Activated CD4-positive, alpha-beta memory T cell treated with anti-CD3 and anti-CD28 coated beads for 36 hours (primary cell): ENCODE measurements around the gene AHSG. TPM values are rescaled to one million over a fixed set of nuclear protein-coding genes. Genes with fewer than 3 reads are reported as not detected.

ENCODE experiments used
- CTCF ChIA-PET: fragments of 350-600 bp; sonication (Branson Sonifier 250); formaldehyde crosslinking; loops from one replicate; lab custom pipeline; 2021; ENCODE audit warnings: antibody characterized with exemption, inconsistent platforms; lab: Charles Lee
- POLR2A ChIA-PET: fragments of 350-600 bp; sonication (Branson Sonifier 250); formaldehyde crosslinking; loops from one replicate; lab custom pipeline; 2021; ENCODE audit warnings: antibody characterized with exemption; lab: Charles Lee
- DNase-seq: peaks from one replicate; pipeline ENCODE4 v3.0.0-alpha.2; 2020
- H3K27ac Mint-ChIP-seq: one replicate; pipeline ENCODE4 v1.8.0; 2021; ENCODE audit warnings: mixed read lengths
- H3K27me3 Mint-ChIP-seq: one replicate; pipeline ENCODE4 v1.8.0; 2021; ENCODE audit warnings: mixed read lengths
- H3K36me3 Mint-ChIP-seq: one replicate; pipeline ENCODE4 v1.8.0; 2021; ENCODE audit warnings: mixed read lengths
- H3K4me1 Mint-ChIP-seq: one replicate; pipeline ENCODE4 v1.8.0; 2021; ENCODE audit warnings: low read depth, mixed read lengths
- H3K4me3 Mint-ChIP-seq: one replicate; pipeline ENCODE4 v1.8.0; 2021; ENCODE audit warnings: mild to moderate bottlenecking, mixed read lengths
- H3K9me3 Mint-ChIP-seq: one replicate; pipeline ENCODE4 v1.8.0; 2021; ENCODE audit warnings: mixed read lengths
- intact Hi-C: fragments of 100-400 bp; cut with micrococcal nuclease; formaldehyde crosslinking; loops from one replicate; pipeline ENCODE4 v1.15.1; 2023
- total RNA-seq, 2 experiments: library from RNA; stranded (reverse); gene quantifications; one replicate each; pipeline ENCODE4 v1.2.3, GENCODE V29; 2021

Gene AHSG
- total RNA-seq, 2 experiments from 2014 or later: not detected

GRCh38 chr3:186593862-186594261 is 19.0 kb upstream of the AHSG start:
- CTCF ChIA-PET: interaction anchor here (1.2 kb wide), 1 partner anchor 21 kb away, joined by 5 read pairs; no protein-coding TSS in a partner anchor
- no peak overlapping the region for H3K4me3 Mint-ChIP-seq

GRCh38 chr3:186594591-186595113 is 18.2 kb upstream of the AHSG start:
- ChIA-PET CTCF (no interaction called here), POLR2A (no interaction called here)
- intact Hi-C loops: no loop called here
- Mint-ChIP-seq H3K27me3 (peaks cover 2% of the 10 kb centered on the region), H3K4me1 (peaks cover 12% of the 10 kb centered on the region), H3K36me3 (no peaks in the 10 kb centered on the region), H3K27ac (no peak overlapping the region), H3K9me3 (no peaks in the 10 kb centered on the region), H3K4me3 (no peak overlapping the region)
- no peak for DNase-seq

More at GRCh38 chr3:186593862-186594261, 19.0 kb upstream of the AHSG start:
- Mint-ChIP-seq H3K27ac (no peak overlapping the region), H3K27me3 (peaks cover 2% of the 10 kb centered on the region), H3K36me3 (no peaks in the 10 kb centered on the region), H3K9me3 (no peaks in the 10 kb centered on the region), H3K4me1 (peaks cover 16% of the 10 kb centered on the region)
- POLR2A ChIA-PET: no interaction called here
- intact Hi-C loops: no loop called here
- DNase-seq: no peak

DNA sequence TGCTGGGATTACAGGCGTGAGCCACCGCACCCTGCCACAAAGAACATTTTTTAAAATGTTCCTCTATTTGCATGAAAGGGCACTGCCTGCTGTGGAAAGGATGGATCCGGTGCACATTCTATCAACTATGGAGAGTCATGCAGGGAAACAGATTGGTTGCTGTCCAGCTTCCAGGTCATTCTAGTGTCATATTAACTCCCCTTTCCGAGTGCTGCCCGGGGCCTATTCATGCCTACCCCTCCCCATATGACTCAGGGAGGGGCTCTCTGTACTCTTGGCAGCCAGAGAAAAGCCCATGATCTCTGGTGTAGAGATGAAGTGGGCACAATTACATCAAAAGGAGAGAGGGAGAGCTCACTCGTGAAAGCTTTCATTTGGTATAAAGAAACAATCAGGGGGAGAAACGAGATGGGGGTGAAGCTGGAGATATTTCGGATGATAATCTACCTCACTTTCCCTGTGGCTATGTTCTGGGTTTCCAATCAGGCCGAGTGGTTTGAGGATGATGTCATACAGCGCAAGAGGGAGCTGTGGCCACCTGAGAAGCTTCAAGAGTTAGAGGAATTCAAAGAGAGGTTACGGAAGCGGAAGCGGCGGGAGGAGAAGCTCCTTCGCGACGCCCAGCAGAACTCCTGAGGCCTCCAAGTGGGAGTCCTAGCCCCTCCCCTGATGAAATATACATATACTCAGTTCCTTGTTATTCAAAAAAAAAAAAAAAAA is 16.1 kb upstream of the AHSG start:
- Mint-ChIP-seq H3K9me3 (no peaks in the 10 kb centered on the region), H3K4me3 (no peak overlapping the region), H3K36me3 (no peaks in the 10 kb centered on the region), H3K27me3 (peaks cover 2% of the 10 kb centered on the region), H3K27ac (no peak overlapping the region), H3K4me1 (no peaks in the 10 kb centered on the region)
- intact Hi-C loops: no loop called here
- ChIA-PET CTCF (interaction anchor here (0.6 to 2.1 kb wide), 4 partner anchors 18 to 653 kb away, joined by 3 to 10 read pairs (median 6); no protein-coding TSS in a partner anchor), POLR2A (interaction anchor here (0.6 kb wide), 1 partner anchor 187 kb away, joined by 5 read pairs; no protein-coding TSS in a partner anchor)
- DNase-seq: no peak

DNA sequence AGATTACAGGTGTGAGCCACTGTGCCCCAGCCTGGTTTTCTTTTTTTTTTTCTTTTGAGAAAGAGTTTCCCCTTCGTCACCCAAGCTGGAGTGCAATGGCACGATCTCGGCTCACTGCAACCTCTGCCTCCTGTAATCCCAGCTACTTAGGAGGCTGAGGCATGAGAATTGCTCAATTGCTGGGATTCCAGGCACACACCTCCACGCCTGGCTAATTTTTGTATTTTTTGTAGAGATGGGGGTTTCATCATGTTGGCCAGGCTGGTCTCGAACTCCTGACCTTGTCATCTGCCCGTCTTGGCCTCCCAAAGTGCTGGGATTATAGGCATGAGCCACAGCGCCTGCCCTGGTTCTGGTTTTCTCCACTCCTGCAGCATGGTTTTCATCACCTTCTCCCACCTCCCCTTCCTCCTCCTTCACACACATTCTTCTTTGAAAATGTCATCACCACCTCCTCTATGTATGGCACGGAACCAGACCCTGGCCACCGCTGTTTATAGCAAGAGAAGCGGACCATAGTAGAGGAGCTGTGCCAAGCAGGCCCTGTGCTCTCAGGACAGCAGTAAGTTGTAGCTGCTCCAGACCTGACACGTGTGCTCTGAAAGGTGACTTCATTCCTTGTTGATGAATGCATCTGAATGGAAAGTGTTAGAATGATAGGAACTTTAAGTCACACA is 14.6 kb upstream of the AHSG start:
- Mint-ChIP-seq H3K4me3 (no peak overlapping the region), H3K36me3 (no peaks in the 10 kb centered on the region), H3K27me3 (peaks cover 2% of the 10 kb centered on the region), H3K4me1 (no peaks in the 10 kb centered on the region), H3K27ac (no peak overlapping the region), H3K9me3 (no peaks in the 10 kb centered on the region)
- CTCF ChIA-PET: interaction anchor here (2.1 kb wide), 1 partner anchor 19 kb away, joined by 9 read pairs; no protein-coding TSS in a partner anchor
- POLR2A ChIA-PET: no interaction called here
- DNase-seq: no peak
- intact Hi-C loops: no loop called here

GRCh38 chr3:186598794-186599141 is 14.1 kb upstream of the AHSG start:
- intact Hi-C loops: no loop called here
- no peak for DNase-seq

DNA sequence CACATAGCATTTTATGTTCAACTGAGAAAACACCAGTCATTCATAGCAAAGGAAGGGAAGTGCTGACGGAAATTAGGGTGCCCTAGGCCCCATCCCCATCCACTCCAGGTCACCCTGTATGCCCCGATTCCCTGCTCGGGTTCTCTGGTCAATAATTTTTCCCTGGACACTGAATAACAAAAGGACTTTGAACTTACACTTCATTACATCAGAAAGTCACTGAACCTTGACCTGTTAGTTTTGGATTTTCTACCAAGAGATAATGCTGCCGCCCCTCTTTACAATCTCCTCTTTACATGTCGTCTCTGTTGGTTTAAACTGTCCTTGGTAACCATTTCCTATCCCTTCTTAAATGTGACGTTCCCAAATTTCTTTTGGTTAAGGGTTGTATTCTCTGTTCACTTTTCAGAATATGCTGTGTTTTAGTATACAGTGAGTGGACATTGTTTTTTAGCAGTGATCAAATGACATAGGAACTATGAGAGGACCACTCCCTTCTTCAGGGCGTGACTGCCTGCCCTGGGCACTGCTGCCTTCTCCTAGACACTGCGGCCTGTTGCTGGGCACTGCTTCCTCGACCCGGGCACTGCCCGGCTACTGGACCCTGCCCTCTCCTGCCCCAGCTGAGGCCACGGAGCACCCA is 13.6 kb upstream of the AHSG start:
- H3K27me3 Mint-ChIP-seq: peaks cover 2% of the 10 kb centered on the region
- H3K4me3 Mint-ChIP-seq: no peak overlapping the region
- H3K4me1 Mint-ChIP-seq: no peaks in the 10 kb centered on the region
- no peaks in the 10 kb centered on the region for H3K9me3 Mint-ChIP-seq
- no peak for DNase-seq
- intact Hi-C loops: no loop called here
- no peak overlapping the region for H3K27ac Mint-ChIP-seq
- CTCF ChIA-PET: no interaction called here
- no peaks in the 10 kb centered on the region for H3K36me3 Mint-ChIP-seq
- POLR2A ChIA-PET: interaction anchor here (1.8 kb wide), 1 partner anchor 29 kb away, joined by 4 read pairs; the partner anchor contains the start of gene DNAJB11

More at GRCh38 chr3:186598794-186599141, 14.1 kb upstream of the AHSG start:
- peaks cover 2% of the 10 kb centered on the region for H3K27me3 Mint-ChIP-seq
- no peaks in the 10 kb centered on the region for H3K9me3 Mint-ChIP-seq
- CTCF ChIA-PET: no interaction called here
- no peak overlapping the region for H3K4me3 Mint-ChIP-seq
- POLR2A ChIA-PET: no interaction called here
- H3K27ac Mint-ChIP-seq: no peak overlapping the region
- no peaks in the 10 kb centered on the region for H3K36me3 Mint-ChIP-seq
- no peaks in the 10 kb centered on the region for H3K4me1 Mint-ChIP-seq

DNA sequence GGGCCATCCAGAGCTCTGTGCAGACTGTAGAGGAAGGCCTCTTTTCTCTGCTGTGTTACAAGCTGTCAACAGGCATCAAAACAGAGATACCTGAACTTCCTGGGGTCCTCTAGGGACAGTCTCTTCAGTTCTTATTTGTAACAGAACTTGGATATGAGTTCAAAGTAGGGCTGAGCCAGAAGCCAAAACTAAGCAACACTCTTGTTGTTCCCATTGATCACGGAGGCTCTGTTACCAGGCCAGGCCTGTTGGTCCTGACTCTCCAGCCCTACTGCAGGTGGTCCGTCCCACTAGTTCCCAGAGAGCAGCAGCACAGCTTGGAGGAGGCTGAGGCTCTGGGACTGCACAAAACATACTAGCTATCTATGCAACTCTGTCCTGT is 13.1 kb upstream of the AHSG start:
- H3K9me3 Mint-ChIP-seq: no peaks in the 10 kb centered on the region
- no peak overlapping the region for H3K27ac Mint-ChIP-seq
- no peaks in the 10 kb centered on the region for H3K4me1 Mint-ChIP-seq
- intact Hi-C loops: no loop called here
- no peaks in the 10 kb centered on the region for H3K36me3 Mint-ChIP-seq
- peaks cover 2% of the 10 kb centered on the region for H3K27me3 Mint-ChIP-seq
- CTCF ChIA-PET: interaction anchor here (0.8 kb wide), 1 partner anchor 15 kb away, joined by 3 read pairs; no protein-coding TSS in a partner anchor
- POLR2A ChIA-PET: interaction anchor here (1.8 kb wide), 1 partner anchor 29 kb away, joined by 4 read pairs; the partner anchor contains the start of gene DNAJB11
- no peak overlapping the region for H3K4me3 Mint-ChIP-seq
- DNase-seq: no peak

- Mint-ChIP-seq H3K4me3 (no peak overlapping the region), H3K4me1 (no peaks in the 10 kb centered on the region), H3K27me3 (peaks cover 2% of the 10 kb centered on the region), H3K27ac (no peak overlapping the region), H3K36me3 (no peaks in the 10 kb centered on the region), H3K9me3 (no peaks in the 10 kb centered on the region)
- ChIA-PET CTCF (interaction anchor here (5.3 kb wide), 1 partner anchor 15 kb away, joined by 41 read pairs; no protein-coding TSS in a partner anchor), POLR2A (interaction anchor here (1.8 kb wide), 1 partner anchor 31 kb away, joined by 4 read pairs; the partner anchor contains the start of gene DNAJB11)
- intact Hi-C loops: no loop called here
- no peak for DNase-seq
Observed at GRCh38 chr3:186600896-186601295, 12.0 kb upstream of the AHSG start.

DNA sequence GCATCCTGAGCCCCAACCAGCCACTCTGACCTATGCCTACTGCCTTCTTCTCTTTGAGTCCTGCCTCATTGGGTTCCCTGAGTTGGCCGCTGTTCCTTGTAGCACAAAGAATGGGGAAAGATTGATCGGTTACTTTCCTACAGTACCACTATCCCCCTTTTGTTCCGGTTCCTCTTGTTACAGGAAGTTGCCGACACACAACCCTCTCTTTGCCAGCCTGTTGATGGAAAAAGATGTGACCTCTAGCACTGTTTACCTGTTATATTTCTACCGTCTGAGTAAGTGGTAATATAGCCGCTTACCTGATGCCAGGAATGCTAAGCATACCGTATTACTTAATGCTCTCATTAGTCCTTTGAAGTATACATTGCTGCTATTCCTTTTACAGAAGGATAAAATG is 9.7 kb upstream of the AHSG start:
- intact Hi-C loops: no loop called here
- DNase-seq: no peak
- H3K9me3 Mint-ChIP-seq: no peaks in the 10 kb centered on the region
- ChIA-PET POLR2A (no interaction called here), CTCF (interaction anchor here (5.3 kb wide), 1 partner anchor 13 kb away, joined by 41 read pairs; no protein-coding TSS in a partner anchor)
- H3K36me3 Mint-ChIP-seq: no peaks in the 10 kb centered on the region
- H3K27ac Mint-ChIP-seq: no peak overlapping the region
- H3K4me3 Mint-ChIP-seq: no peak overlapping the region
- no peaks in the 10 kb centered on the region for H3K4me1 Mint-ChIP-seq
- H3K27me3 Mint-ChIP-seq: no peaks in the 10 kb centered on the region

- Mint-ChIP-seq H3K36me3 (no peaks in the 10 kb centered on the region), H3K9me3 (no peaks in the 10 kb centered on the region), H3K4me1 (no peaks in the 10 kb centered on the region), H3K27ac (no peak overlapping the region), H3K4me3 (no peak overlapping the region), H3K27me3 (no peaks in the 10 kb centered on the region)
- intact Hi-C loops: no loop called here
- DNase-seq: no peak
- ChIA-PET CTCF (interaction anchor here (0.7 to 5.3 kb wide), 2 partner anchors 11 to 694 kb away, joined by 3 to 41 read pairs; no protein-coding TSS in a partner anchor), POLR2A (no interaction called here)
Observed at GRCh38 chr3:186605078-186605477, 7.8 kb upstream of the AHSG start.

DNA sequence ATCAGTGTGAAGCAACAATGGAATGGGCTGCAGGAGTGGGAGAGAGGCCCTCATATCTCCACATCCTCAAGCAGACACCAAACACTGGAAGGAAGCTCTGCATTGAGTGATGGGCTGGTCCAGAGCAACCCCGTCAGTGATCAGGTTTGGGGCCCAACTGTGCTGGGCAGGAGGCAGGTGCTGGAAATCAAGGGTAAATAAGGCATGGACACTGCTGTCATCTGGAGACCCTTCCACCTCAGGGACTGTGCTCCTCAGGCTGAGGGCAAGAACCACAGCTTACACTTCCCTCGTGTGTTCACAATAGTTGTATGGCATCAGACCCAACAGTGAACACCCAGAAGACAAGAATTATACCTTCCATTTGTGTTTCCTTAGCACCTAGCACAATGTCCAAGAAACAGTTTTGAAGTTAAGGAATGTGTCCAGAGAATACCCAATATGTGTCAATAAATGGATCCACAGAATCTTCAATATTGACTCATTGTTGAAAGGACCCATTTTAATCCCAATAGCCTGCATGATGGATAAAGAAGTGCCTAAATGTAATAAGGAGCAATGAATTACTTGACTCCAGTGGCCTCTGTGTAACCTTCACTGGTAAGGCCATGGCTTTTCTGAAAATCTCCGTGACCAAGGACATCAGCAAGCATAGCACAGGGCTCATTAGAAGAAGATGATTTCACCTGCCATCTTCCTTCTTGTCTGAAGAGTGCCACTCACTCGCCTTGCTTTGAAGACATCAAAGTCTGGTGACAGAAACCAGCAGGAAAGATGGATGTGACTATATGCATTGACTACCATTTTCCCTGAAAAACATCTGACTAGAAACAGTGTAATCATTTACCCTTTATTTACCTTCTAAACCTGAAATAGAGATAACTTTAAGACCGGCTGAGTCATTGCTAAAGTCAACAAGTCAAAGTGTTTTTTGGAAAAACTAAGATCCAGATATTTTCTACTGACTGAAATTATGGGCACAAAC is 7.0 kb upstream of the AHSG start:
- H3K4me1 Mint-ChIP-seq: no peaks in the 10 kb centered on the region
- H3K4me3 Mint-ChIP-seq: no peak overlapping the region
- ChIA-PET CTCF (interaction anchor here (0.7 to 5.3 kb wide), 2 partner anchors 10 to 694 kb away, joined by 3 to 41 read pairs; no protein-coding TSS in a partner anchor), POLR2A (interaction anchor here (0.6 kb wide), 1 partner anchor 168 kb away, joined by 3 read pairs; no protein-coding TSS in a partner anchor)
- H3K9me3 Mint-ChIP-seq: no peaks in the 10 kb centered on the region
- H3K36me3 Mint-ChIP-seq: no peaks in the 10 kb centered on the region
- no peaks in the 10 kb centered on the region for H3K27me3 Mint-ChIP-seq
- H3K27ac Mint-ChIP-seq: no peak overlapping the region
- intact Hi-C loops: no loop called here
- no peak for DNase-seq
